HepG2 (cell line): Measurements from ENCODE around the gene OVOL3. TPM values are rescaled to one million over a fixed set of nuclear protein-coding genes. Genes with fewer than 3 reads are reported as not detected.

ENCODE experiments used
- ATAC-seq: fragments of 200-7000 bp; cut with Tn5 transposase; 3 replicates; pipeline ENCODE4 v1.9.1; 2020; ENCODE audit warnings: mild to moderate bottlenecking, moderate library complexity
- BruUV-seq: library from RNA; stranded (reverse); fragments of 400-500 nt; replicated peaks from 2 replicates; lab custom pipeline; 2021; lab: Mats Ljungman, UMichigan
- CTCF ChIA-PET: fragments of 300-600 bp; formaldehyde crosslinking; extraction: SDS; loops from one replicate; lab custom pipeline; 2021; ENCODE audit warnings: low total read pairs, inconsistent platforms, low intra/inter-chr PET ratio; lab: Yijun Ruan, JAX
- POLR2A ChIA-PET: fragments of 350-600 bp; sonication (Branson Sonifier 250); formaldehyde crosslinking; loops from one replicate; lab custom pipeline; 2020; ENCODE audit warnings: antibody characterized with exemption, inconsistent platforms; lab: Yijun Ruan, JAX
- DNase-seq: peaks from one replicate; pipeline ENCODE4 v3.0.0-alpha.2; 2015; ENCODE audit warnings: low spot score
- FAIRE-seq: peaks from 3 replicates; lab custom pipeline; 2011; peaks lifted over from hg19 to GRCh38; lab: Jason Lieb, UNC
- H2AFZ ChIP-seq: one replicate; pipeline ENCODE4 v1.6.1; 2011; ENCODE audit warnings: low read length, inconsistent platforms
- H3K27ac ChIP-seq: fragments of 300-600 bp; 3 replicates; pipeline ENCODE4 v1.8.0; 2011; ENCODE audit warnings: mixed run types, mild to moderate bottlenecking, mixed read lengths, low read length, inconsistent platforms; ENCODE audit not compliant: insufficient read depth; ENCODE audit errors: extremely low read length
- H3K27me3 ChIP-seq, 2 experiments: fragments of 200-600 bp in 1 of 2; 2 replicates in 1 of 2; 3 replicates in 1 of 2; pipeline versions ENCODE4 v1.6.0 to v1.8.0; 2011; ENCODE audit warnings: low read length in 2 of 2, mild to moderate bottlenecking in 2 of 2, moderate library complexity in 2 of 2, inconsistent platforms in 1 of 2; ENCODE audit not compliant: insufficient read depth in 2 of 2, control insufficient read depth in 1 of 2
- H3K36me3 ChIP-seq, 2 experiments: fragments of 200-600 bp in 1 of 2; replicated peaks in 1 of 2; 2 replicates in 1 of 2; 3 replicates in 1 of 2; pipeline versions ENCODE4 v1.5.1 to v1.8.0; 2011; ENCODE audit warnings: low read length in 2 of 2, inconsistent platforms in 1 of 2; ENCODE audit not compliant: insufficient read depth in 2 of 2, control insufficient read depth in 1 of 2
- H3K4me1 ChIP-seq: 2 replicates; pipeline ENCODE4 v1.5.1; 2012; ENCODE audit warnings: low read length, inconsistent platforms; ENCODE audit not compliant: insufficient read depth
- H3K4me2 ChIP-seq: 2 replicates; pipeline ENCODE4 v1.6.0; 2011; ENCODE audit warnings: low read depth, low read length, inconsistent platforms
- H3K4me3 ChIP-seq, 3 experiments: fragments of 200-600 bp in 1 of 3; sonication (generic), shearing (Covaris generic) in 1 of 3; replicated peaks in 1 of 3; 2 replicates each; pipeline ENCODE4 v1.5.1; 2011 to 2016; ENCODE audit warnings: low read length in 3 of 3, inconsistent platforms in 2 of 3, low read depth in 2 of 3, mild to moderate bottlenecking in 2 of 3, control low read depth in 1 of 3, mixed read lengths in 1 of 3; ENCODE audit not compliant: insufficient read depth in 1 of 3
- H3K79me2 ChIP-seq: one replicate; pipeline ENCODE4 v1.6.1; 2011; ENCODE audit warnings: low read length, inconsistent platforms; ENCODE audit not compliant: insufficient read depth
- H3K9ac ChIP-seq: 2 replicates; pipeline ENCODE4 v1.6.0; 2011; ENCODE audit warnings: mild to moderate bottlenecking, low read depth, low read length, inconsistent platforms; ENCODE audit not compliant: insufficient read depth
- H3K9me3 ChIP-seq: 2 replicates; pipeline ENCODE4 v1.5.1; 2012; ENCODE audit warnings: mild to moderate bottlenecking, low read length
- H4K20me1 ChIP-seq: 2 replicates; pipeline ENCODE4 v1.6.0; 2011; ENCODE audit warnings: inconsistent platforms, mild to moderate bottlenecking, low read length, moderate library complexity; ENCODE audit not compliant: insufficient read depth
- ATRX ChIP-seq: sonication (generic); formaldehyde crosslinking; IDR thresholded peaks from 2 replicates; pipeline ENCODE4 v1.4.0; 2020; ENCODE audit warnings: missing genetic modification reagents, borderline replicate concordance
- CREB1 ChIP-seq, 2 experiments: fragments of 450-650 bp in 1 of 2; IDR thresholded peaks; 2 replicates each; pipeline ENCODE4 v1.6.1; 2016 to 2017; ENCODE audit warnings: control low read depth in 1 of 2, mild to moderate bottlenecking in 1 of 2, missing compliant biosample characterization in 1 of 2, missing genetic modification characterization in 1 of 2
- DPF2 ChIP-seq: sonication (generic); formaldehyde crosslinking; IDR thresholded peaks from 2 replicates; pipeline ENCODE4 v1.4.0; 2020; ENCODE audit warnings: mild to moderate bottlenecking, low read depth, missing genetic modification reagents, borderline replicate concordance
- GATA4 ChIP-seq: sonication (generic); IDR thresholded peaks from 2 replicates; pipeline ENCODE4 v1.6.1; 2016; ENCODE audit warnings: antibody characterized with exemption, low read depth, borderline replicate concordance
- HDAC2 ChIP-seq: sonication (generic); formaldehyde crosslinking; IDR thresholded peaks from 2 replicates; pipeline ENCODE4 v1.4.0; 2020; ENCODE audit warnings: missing genetic modification reagents
- KLF6 ChIP-seq: IDR thresholded peaks from 2 replicates; pipeline ENCODE4 v1.8.0; 2016; ENCODE audit warnings: missing biosample characterization, missing genetic modification reagents
- MZF1 ChIP-seq: sonication (generic); formaldehyde crosslinking; IDR thresholded peaks from 2 replicates; pipeline ENCODE4 v1.8.1; 2023; ENCODE audit warnings: mild to moderate bottlenecking, missing genetic modification reagents, borderline replicate concordance
- NR2F6 ChIP-seq, 2 experiments: IDR thresholded peaks; 2 replicates each; pipeline ENCODE4 v1.6.1; 2016; ENCODE audit warnings: antibody characterized with exemption in 1 of 2, mild to moderate bottlenecking in 1 of 2
- TEF ChIP-seq: sonication (generic); formaldehyde crosslinking; IDR thresholded peaks from 2 replicates; pipeline ENCODE4 v1.5.0; 2020; ENCODE audit warnings: missing genetic modification reagents
- ZNF256 ChIP-seq: sonication (generic); formaldehyde crosslinking; conservative IDR thresholded peaks from 2 replicates; pipeline ENCODE4 v1.4.0; 2020; ENCODE audit warnings: missing genetic modification reagents
- ZNF282 ChIP-seq: fragments of 450-650 bp; IDR thresholded peaks from 2 replicates; pipeline ENCODE4 v1.6.1; 2018; ENCODE audit not compliant: partially characterized antibody
- ZNF468 ChIP-seq: sonication (generic); formaldehyde crosslinking; IDR thresholded peaks from 2 replicates; pipeline ENCODE4 v1.8.0; 2022; ENCODE audit warnings: mild to moderate bottlenecking, moderate library complexity, missing genetic modification reagents
- ZNF564 ChIP-seq: sonication (generic); formaldehyde crosslinking; IDR thresholded peaks from 2 replicates; pipeline ENCODE4 v1.8.1; 2023; ENCODE audit warnings: mild to moderate bottlenecking, missing genetic modification reagents
- ZNF747 ChIP-seq: sonication (generic); formaldehyde crosslinking; IDR thresholded peaks from 2 replicates; pipeline ENCODE4 v1.8.1; 2023; ENCODE audit warnings: missing genetic modification reagents, mild to moderate bottlenecking, borderline replicate concordance
- ZNF768 ChIP-seq: sonication (generic); formaldehyde crosslinking; IDR thresholded peaks from 2 replicates; pipeline ENCODE4 v1.4.0; 2020; ENCODE audit warnings: missing genetic modification reagents
- ZNF777 ChIP-seq: sonication (generic); formaldehyde crosslinking; IDR thresholded peaks from 2 replicates; pipeline ENCODE4 v1.4.0; 2020; ENCODE audit warnings: missing genetic modification reagents
- ZSCAN22 ChIP-seq: sonication (generic); formaldehyde crosslinking; IDR thresholded peaks from 2 replicates; pipeline ENCODE4 v1.4.0; 2020; ENCODE audit warnings: mild to moderate bottlenecking, missing genetic modification reagents
- WGBS: methylation state at CpG from one replicate; pipeline ENCODE4 v1.1.6; 2017; ENCODE audit warnings: low lambda C conversion rate; 5-methylcytosine and 5-hydroxymethylcytosine counted together
- in situ Hi-C: cut with HindIII; loops from 2 replicates; pipeline ENCODE4 v1.10.0; 2017; ENCODE audit warnings: low pct_unique_long_range_greater_than_20kb; ENCODE audit not compliant: extremely low pct_ligation_motif_present
- intact Hi-C: fragments of 100-400 bp; cut with micrococcal nuclease; formaldehyde crosslinking; loops from one replicate; pipeline ENCODE4 v1.10.0; 2022; ENCODE audit not compliant: unreplicated experiment
- polyA plus RNA-seq, 8 experiments: library from polyadenylated mRNA; depleted of rRNA in 3 of 8; stranded (reverse) in 7 of 8; unstranded in 1 of 8; fragments of >200 nt; fragmentation: Illumina TruSeq in 4 of 8; extraction: Trizol in 4 of 8; gene quantifications; 2 replicates each; pipeline versions ENCODE4 v1.2.1 to v1.2.3, GENCODE V29; 2011 to 2016; ENCODE audit warnings: low read depth in 4 of 8, missing spikeins in 1 of 8, mixed read lengths in 1 of 8; ENCODE audit not compliant: insufficient read depth in 1 of 8
- total RNA-seq, 5 experiments: library from RNA; depleted of rRNA; stranded (reverse); fragments of >200 nt; fragmentation: Illumina TruSeq; extraction: Trizol; gene quantifications; 2 replicates each; pipeline ENCODE4 v1.2.3, GENCODE V29; 2016; ENCODE audit warnings: low read depth in 1 of 5

Gene OVOL3
- total and polyA plus RNA-seq, 2 of the 13 experiments (the other 11 are each of a cell fraction or from before 2014, with no cell fraction given) = not detected

GRCh38 chr19:36116344-36116637 is 5.3 kb downstream of the OVOL3 start:
- 90% methylated on average over 1 of the region's 1 CpG for WGBS
- Histone ChIP-seq H3K4me1 (peaks cover 58% of the 10 kb centered on the region), H2AFZ (no peak overlapping the region), H4K20me1 (no peaks in the 10 kb centered on the region), H3K27me3 (no peaks in the 10 kb centered on the region; a peak in 1 of 5 replicates), H3K79me2 (peaks cover 34% of the 10 kb centered on the region), H3K4me3 (peak overlapping the region; percentile 71 to 88 (median 84); a peak in 5 of 6 replicates), H3K36me3 (peaks cover 10 to 15% of the 10 kb centered on the region in 2 experiments; a peak in 2 of 5 replicates), H3K27ac (peak overlapping the region; percentile 60), H3K9me3 (no peaks in the 10 kb centered on the region), H3K9ac (peak overlapping the region; percentile 61), H3K4me2 (peak overlapping the region; percentile 93)
- FAIRE-seq = no peak
- BruUV-seq = no TSS peak
- ChIA-PET CTCF (no interaction called here), POLR2A (interaction anchor here (0.6 to 0.8 kb wide), 2 partner anchors 12 to 16 kb away, joined by 3 to 4 read pairs; no protein-coding TSS in a partner anchor)
- TF ChIP-seq HDAC2 (CRISPR knock-in tag) = no peak
- 0 out of 2 replicates have a peak, but pooled peaks have one; percentile 18 for TF ChIP-seq ZNF564
- no peak for TF ChIP-seq MZF1 (CRISPR knock-in tag)
- ATAC-seq = no peak
- in situ Hi-C loops (no loop called here), intact Hi-C loops (loop anchor here (1.0 kb wide), 1 partner anchor 24 kb away; the partner anchor contains the start of gene CAPNS1)
- DNase-seq = no peak

- DNase-seq (peak; percentile 92), FAIRE-seq (peak; percentile 96), ATAC-seq (peak; percentile 82)
- Histone ChIP-seq H3K4me1 (peaks cover 60% of the 10 kb centered on the region), H3K9me3 (no peaks in the 10 kb centered on the region), H3K27me3 (no peaks in the 10 kb centered on the region), H3K4me2 (peak overlapping the region; percentile 91), H3K36me3 (peaks cover 13 to 30% of the 10 kb centered on the region in 2 experiments; a peak in 4 of 5 replicates), H4K20me1 (no peaks in the 10 kb centered on the region), H2AFZ (no peak overlapping the region), H3K4me3 (peak overlapping the region; percentile 58 to 77 (median 64); a peak in 5 of 6 replicates), H3K27ac (peak overlapping the region; percentile 76), H3K9ac (peak overlapping the region; percentile 63), H3K79me2 (peaks cover 25% of the 10 kb centered on the region)
- intact Hi-C loops (loop anchor here (2.0 to 10.0 kb wide), 2 partner anchors 60 to 374 kb away; no protein-coding TSS in a partner anchor), in situ Hi-C loops (no loop called here)
- CTCF ChIA-PET = no interaction called here
- BruUV-seq = no TSS peak
- WGBS = 13% methylated on average over 22 of the region's 26 CpGs
- POLR2A ChIA-PET = interaction anchor here (0.9 to 3.4 kb wide), 9 partner anchors 9 to 369 kb away, joined by 3 to 36 read pairs (median 8); partner anchors contain the start of genes CAPNS1, THAP8, ZNF146 and ZNF565
- TF ChIP-seq CREB1 (IDR thresholded peaks at IDR 0.05) (no peak), CREB1 (CRISPR knock-in tag; IDR thresholded peaks at IDR 0.05) (peak; percentile 61), ZNF468 (CRISPR knock-in tag) (no peak), KLF6 (peak; percentile 82; the same call in 1 of the 2 replicates), ZNF282 (no peak), TEF (no peak), ZNF747 (CRISPR knock-in tag) (peak; percentile 78; the same call in 1 of the 2 replicates), NR2F6 (IDR thresholded peaks at IDR 0.05) (peak; percentile 69), NR2F6 (CRISPR knock-in tag; IDR thresholded peaks at IDR 0.05) (peak; percentile 80), ZNF777 (CRISPR knock-in tag) (no peak), ZSCAN22 (CRISPR knock-in tag) (peak; percentile 91), ATRX (CRISPR knock-in tag) (no peak), ZNF768 (no peak), DPF2 (CRISPR knock-in tag) (peak; percentile 81), ZNF256 (CRISPR knock-in tag) (no peak), GATA4 (no peak)
Measured at GRCh38 chr19:36120092-36120983, 9.4 kb downstream of the OVOL3 start.
